BE2C (cell line): ENCODE data around the gene C3orf20.

Experiments used
- DNase-seq: peaks from one replicate; pipeline ENCODE4 v3.0.0-alpha.2; 2020
- H3K27me3 ChIP-seq: fragments of 250-450 bp; sonication (Bioruptor Pico); 2 replicates; pipeline ENCODE4 v1.5.1; 2020; ENCODE audit warnings: mild to moderate bottlenecking
- H3K36me3 ChIP-seq: fragments of 250-450 bp; sonication (Bioruptor Pico); 2 replicates; pipeline ENCODE4 v1.5.1; 2020; ENCODE audit warnings: mild to moderate bottlenecking
- H3K4me1 ChIP-seq: fragments of 250-450 bp; sonication (Bioruptor Pico); 2 replicates; pipeline ENCODE4 v1.5.1; 2020
- H3K4me3 ChIP-seq: 2 replicates; pipeline ENCODE4 v1.5.1; 2011; ENCODE audit warnings: low read depth, low read length
- H3K9me3 ChIP-seq: fragments of 250-450 bp; sonication (Bioruptor Pico); 2 replicates; pipeline ENCODE4 v1.5.1; 2020
- TF ChIP-seq, protein P1 (sequence below): IDR thresholded peaks from 2 replicates; pipeline ENCODE4 v1.5.1; 2012; ENCODE audit warnings: mild to moderate bottlenecking, low read depth, low read length

C3orf20 gene

DNA sequence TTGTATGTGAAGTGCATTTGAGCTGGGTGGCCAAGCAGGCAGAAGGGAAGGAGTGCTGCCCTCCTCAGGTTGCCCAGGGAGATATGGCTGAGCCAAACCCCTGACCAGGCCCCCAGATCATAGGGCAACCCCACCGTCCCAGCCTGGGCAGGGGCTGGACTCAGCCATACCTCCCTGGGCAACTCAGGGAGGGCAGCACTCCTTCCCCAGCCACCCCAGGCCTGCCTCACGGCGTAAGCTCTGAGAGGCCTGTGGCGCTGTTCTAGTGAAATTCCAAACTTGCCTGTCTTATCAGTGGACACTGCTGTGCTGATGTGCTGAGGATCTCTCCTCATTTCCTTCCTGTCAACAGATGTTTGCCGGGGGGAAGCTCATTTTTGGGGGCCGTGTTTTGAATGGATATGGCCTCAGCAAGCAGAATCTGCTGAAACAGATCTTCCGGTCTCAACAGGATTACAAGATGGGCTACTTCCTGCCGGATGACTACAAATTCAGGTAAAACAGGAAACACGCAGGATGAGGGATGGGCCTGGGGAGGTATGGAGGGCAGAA lies 86.3 kb downstream of the C3orf20 start:
- TF ChIP-seq, protein P1, sequence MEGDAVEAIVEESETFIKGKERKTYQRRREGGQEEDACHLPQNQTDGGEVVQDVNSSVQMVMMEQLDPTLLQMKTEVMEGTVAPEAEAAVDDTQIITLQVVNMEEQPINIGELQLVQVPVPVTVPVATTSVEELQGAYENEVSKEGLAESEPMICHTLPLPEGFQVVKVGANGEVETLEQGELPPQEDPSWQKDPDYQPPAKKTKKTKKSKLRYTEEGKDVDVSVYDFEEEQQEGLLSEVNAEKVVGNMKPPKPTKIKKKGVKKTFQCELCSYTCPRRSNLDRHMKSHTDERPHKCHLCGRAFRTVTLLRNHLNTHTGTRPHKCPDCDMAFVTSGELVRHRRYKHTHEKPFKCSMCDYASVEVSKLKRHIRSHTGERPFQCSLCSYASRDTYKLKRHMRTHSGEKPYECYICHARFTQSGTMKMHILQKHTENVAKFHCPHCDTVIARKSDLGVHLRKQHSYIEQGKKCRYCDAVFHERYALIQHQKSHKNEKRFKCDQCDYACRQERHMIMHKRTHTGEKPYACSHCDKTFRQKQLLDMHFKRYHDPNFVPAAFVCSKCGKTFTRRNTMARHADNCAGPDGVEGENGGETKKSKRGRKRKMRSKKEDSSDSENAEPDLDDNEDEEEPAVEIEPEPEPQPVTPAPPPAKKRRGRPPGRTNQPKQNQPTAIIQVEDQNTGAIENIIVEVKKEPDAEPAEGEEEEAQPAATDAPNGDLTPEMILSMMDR = no peak
- H3K4me3 ChIP-seq = no peak overlapping the region
- no peaks in the 10 kb centered on the region for H3K36me3 ChIP-seq
- no peaks in the 10 kb centered on the region for H3K27me3 ChIP-seq
- DNase-seq = no peak
- no peaks in the 10 kb centered on the region for H3K9me3 ChIP-seq
- H3K4me1 ChIP-seq = no peaks in the 10 kb centered on the region

DNA sequence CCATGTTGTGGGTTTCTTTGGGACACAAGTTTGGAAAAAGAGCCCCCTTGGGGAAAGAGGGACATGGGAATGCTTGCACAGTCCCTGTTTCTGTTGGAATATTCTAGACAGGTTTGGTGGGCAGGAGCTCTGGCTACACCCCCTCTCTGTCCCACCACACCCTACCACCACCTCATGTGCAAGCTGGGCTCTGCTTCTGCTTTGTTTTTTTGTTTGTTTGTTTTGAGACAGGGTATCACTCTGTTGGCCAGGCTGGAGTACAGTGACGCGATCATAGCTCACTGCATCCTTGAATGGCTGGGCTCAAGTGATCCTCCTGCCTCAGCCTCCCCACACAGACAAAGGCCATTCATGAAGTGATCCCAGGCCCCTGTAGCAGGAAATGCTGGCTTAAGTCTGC lies 86.9 kb downstream of the C3orf20 start:
- TF ChIP-seq, protein P1 = no peak
- DNase-seq = no peak
- no peaks in the 10 kb centered on the region for H3K27me3 ChIP-seq
- no peaks in the 10 kb centered on the region for H3K36me3 ChIP-seq
- H3K9me3 ChIP-seq = no peaks in the 10 kb centered on the region
- H3K4me1 ChIP-seq = no peaks in the 10 kb centered on the region
- H3K4me3 ChIP-seq = no peak overlapping the region

DNA sequence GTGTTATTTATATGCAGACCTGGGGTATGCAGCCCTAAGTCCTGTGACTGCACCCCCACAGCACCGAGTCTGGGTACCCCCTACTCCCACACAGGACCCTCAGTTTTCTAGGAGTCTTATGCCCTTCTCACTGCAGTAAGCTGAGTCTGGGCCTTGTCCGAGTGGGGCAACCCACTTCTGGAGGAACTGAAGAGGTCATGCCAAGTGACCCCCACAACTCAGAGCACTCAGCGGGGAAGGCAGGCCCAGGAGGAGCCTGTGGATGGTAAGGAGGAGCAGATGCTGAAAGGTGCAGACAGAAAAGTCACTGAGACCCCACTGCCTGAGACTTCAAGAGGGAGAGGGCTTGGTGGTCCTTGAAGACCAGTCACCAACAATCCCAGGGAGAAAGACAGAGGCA lies 87.8 kb downstream of the C3orf20 start:
- Histone ChIP-seq H3K9me3 (no peaks in the 10 kb centered on the region), H3K36me3 (no peaks in the 10 kb centered on the region), H3K27me3 (no peaks in the 10 kb centered on the region), H3K4me1 (no peaks in the 10 kb centered on the region), H3K4me3 (no peak overlapping the region)
- TF ChIP-seq, protein P1 = no peak
- DNase-seq = no peak

DNA sequence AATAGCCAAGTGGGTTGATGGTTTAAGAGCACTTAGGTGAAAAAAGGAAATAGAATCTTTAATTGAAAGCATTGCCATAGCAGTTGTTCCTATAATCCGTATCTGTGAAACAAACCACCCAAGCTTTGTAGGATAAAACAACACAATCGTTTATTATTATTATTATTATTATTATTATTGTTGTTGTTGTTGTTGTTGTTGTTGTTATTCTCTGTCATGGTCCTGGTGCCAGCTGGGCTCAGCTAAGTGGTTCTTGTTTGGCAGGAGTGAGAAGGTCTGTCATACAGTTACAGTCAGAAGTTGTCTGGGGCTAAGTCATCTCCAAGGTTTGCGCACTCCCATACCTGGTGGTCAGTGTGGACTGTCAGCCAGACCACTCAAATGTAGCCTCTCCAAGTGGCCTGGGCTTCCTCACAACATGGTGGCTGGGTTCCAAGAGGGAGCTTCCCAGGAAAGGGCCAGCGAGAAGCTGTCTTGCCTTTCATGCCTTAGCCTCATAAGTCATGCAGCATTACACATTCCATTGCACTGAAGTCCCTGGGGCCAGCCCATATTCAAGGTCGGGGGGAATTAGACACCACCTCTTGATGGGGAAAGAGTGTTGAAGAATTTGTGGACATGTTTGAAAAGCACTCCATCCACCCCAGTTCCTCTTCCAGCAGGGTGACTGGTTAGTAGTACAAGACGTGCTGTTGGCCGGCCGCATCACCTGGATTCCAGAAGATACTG lies 89.6 kb downstream of the C3orf20 start:
- no peak for DNase-seq
- Histone ChIP-seq H3K4me3 (no peak overlapping the region), H3K4me1 (no peaks in the 10 kb centered on the region), H3K9me3 (no peaks in the 10 kb centered on the region), H3K36me3 (no peaks in the 10 kb centered on the region), H3K27me3 (no peaks in the 10 kb centered on the region)
- TF ChIP-seq, protein P1 = no peak

DNA sequence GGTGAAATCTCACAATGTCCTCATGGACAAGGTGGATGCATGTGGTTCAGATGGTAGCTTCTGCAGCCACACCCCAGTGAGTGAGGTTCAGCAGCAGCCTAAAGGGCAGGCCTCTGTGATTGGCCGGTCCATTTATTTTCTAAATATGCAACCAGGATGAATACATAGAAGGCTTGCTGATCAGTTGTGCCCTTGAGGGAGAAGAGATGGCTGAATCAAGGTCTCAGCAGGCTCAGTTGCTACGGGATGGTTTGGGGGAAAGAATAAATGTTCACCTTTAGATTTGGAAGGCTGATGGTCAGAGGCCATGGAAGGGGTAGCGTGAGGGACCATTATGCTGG lies 90.1 kb downstream of the C3orf20 start:
- TF ChIP-seq, protein P1 = no peak
- Histone ChIP-seq H3K36me3 (no peaks in the 10 kb centered on the region), H3K27me3 (no peaks in the 10 kb centered on the region), H3K9me3 (no peaks in the 10 kb centered on the region), H3K4me3 (no peak overlapping the region), H3K4me1 (no peaks in the 10 kb centered on the region)
- DNase-seq = no peak
